HepG2 (cell line): ENCODE data around the gene TIGAR. TPM values are rescaled to one million over a fixed set of nuclear protein-coding genes. Genes with fewer than 3 reads are reported as not detected.
A peak's percentile ranks its signal among the peaks of the same experiment; 100 is the strongest.

Source experiments
- ATAC-seq: fragments of 200-7000 bp; cut with Tn5 transposase; 3 replicates; pipeline ENCODE4 v1.9.1; 2020; ENCODE audit warnings: mild to moderate bottlenecking, moderate library complexity
- BruUV-seq: library from RNA; stranded (reverse); fragments of 400-500 nt; replicated peaks from 2 replicates; lab custom pipeline; 2021; lab: Mats Ljungman, UMichigan
- CTCF ChIA-PET: fragments of 300-600 bp; formaldehyde crosslinking; extraction: SDS; loops from one replicate; lab custom pipeline; 2021; ENCODE audit warnings: low total read pairs, inconsistent platforms, low intra/inter-chr PET ratio; lab: Yijun Ruan, JAX
- POLR2A ChIA-PET: fragments of 350-600 bp; sonication (Branson Sonifier 250); formaldehyde crosslinking; loops from one replicate; lab custom pipeline; 2020; ENCODE audit warnings: antibody characterized with exemption, inconsistent platforms; lab: Yijun Ruan, JAX
- DNase-seq: peaks from one replicate; pipeline ENCODE4 v3.0.0-alpha.2; 2015; ENCODE audit warnings: low spot score
- FAIRE-seq: peaks from 3 replicates; lab custom pipeline; 2011; peaks lifted over from hg19 to GRCh38; lab: Jason Lieb, UNC
- H2AFZ ChIP-seq: one replicate; pipeline ENCODE4 v1.6.1; 2011; ENCODE audit warnings: low read length, inconsistent platforms
- H3K27ac ChIP-seq: fragments of 300-600 bp; 3 replicates; pipeline ENCODE4 v1.8.0; 2011; ENCODE audit warnings: mixed run types, mild to moderate bottlenecking, mixed read lengths, low read length, inconsistent platforms; ENCODE audit not compliant: insufficient read depth; ENCODE audit errors: extremely low read length
- H3K27me3 ChIP-seq, 2 experiments: fragments of 200-600 bp in 1 of 2; 2 replicates in 1 of 2; 3 replicates in 1 of 2; pipeline versions ENCODE4 v1.6.0 to v1.8.0; 2011; ENCODE audit warnings: low read length in 2 of 2, mild to moderate bottlenecking in 2 of 2, moderate library complexity in 2 of 2, inconsistent platforms in 1 of 2; ENCODE audit not compliant: insufficient read depth in 2 of 2, control insufficient read depth in 1 of 2
- H3K36me3 ChIP-seq, 2 experiments: fragments of 200-600 bp in 1 of 2; replicated peaks in 1 of 2; 2 replicates in 1 of 2; 3 replicates in 1 of 2; pipeline versions ENCODE4 v1.5.1 to v1.8.0; 2011; ENCODE audit warnings: low read length in 2 of 2, inconsistent platforms in 1 of 2; ENCODE audit not compliant: insufficient read depth in 2 of 2, control insufficient read depth in 1 of 2
- H3K4me1 ChIP-seq: 2 replicates; pipeline ENCODE4 v1.5.1; 2012; ENCODE audit warnings: low read length, inconsistent platforms; ENCODE audit not compliant: insufficient read depth
- H3K4me2 ChIP-seq: 2 replicates; pipeline ENCODE4 v1.6.0; 2011; ENCODE audit warnings: low read depth, low read length, inconsistent platforms
- H3K4me3 ChIP-seq, 3 experiments: fragments of 200-600 bp in 1 of 3; sonication (generic), shearing (Covaris generic) in 1 of 3; replicated peaks in 1 of 3; 2 replicates each; pipeline ENCODE4 v1.5.1; 2011 to 2016; ENCODE audit warnings: low read length in 3 of 3, inconsistent platforms in 2 of 3, low read depth in 2 of 3, mild to moderate bottlenecking in 2 of 3, control low read depth in 1 of 3, mixed read lengths in 1 of 3; ENCODE audit not compliant: insufficient read depth in 1 of 3
- H3K79me2 ChIP-seq: one replicate; pipeline ENCODE4 v1.6.1; 2011; ENCODE audit warnings: low read length, inconsistent platforms; ENCODE audit not compliant: insufficient read depth
- H3K9ac ChIP-seq: 2 replicates; pipeline ENCODE4 v1.6.0; 2011; ENCODE audit warnings: mild to moderate bottlenecking, low read depth, low read length, inconsistent platforms; ENCODE audit not compliant: insufficient read depth
- H3K9me3 ChIP-seq: 2 replicates; pipeline ENCODE4 v1.5.1; 2012; ENCODE audit warnings: mild to moderate bottlenecking, low read length
- H4K20me1 ChIP-seq: 2 replicates; pipeline ENCODE4 v1.6.0; 2011; ENCODE audit warnings: inconsistent platforms, mild to moderate bottlenecking, low read length, moderate library complexity; ENCODE audit not compliant: insufficient read depth
- LCORL ChIP-seq, 2 experiments: fragments of 450-650 bp in 1 of 2; sonication (generic) in 1 of 2; formaldehyde crosslinking in 1 of 2; IDR thresholded peaks; 2 replicates each; pipeline versions ENCODE4 v1.5.0 to v1.6.1; 2017 to 2020; ENCODE audit warnings: antibody characterized with exemption in 1 of 2, missing genetic modification reagents in 1 of 2
- NONO ChIP-seq, 2 experiments: fragments of 450-650 bp in 1 of 2; sonication (generic) in 1 of 2; formaldehyde crosslinking in 1 of 2; IDR thresholded peaks in 1 of 2; conservative IDR thresholded peaks in 1 of 2; 2 replicates each; pipeline versions ENCODE4 v1.6.1 to v1.8.0; 2017 to 2022; ENCODE audit warnings: mild to moderate bottlenecking in 1 of 2, missing genetic modification reagents in 1 of 2, moderate library complexity in 1 of 2
- RFXANK ChIP-seq: IDR thresholded peaks from 2 replicates; pipeline ENCODE4 v1.6.1; 2016
- SKI ChIP-seq: fragments of 450-650 bp; IDR thresholded peaks from one replicate; pipeline ENCODE4 v1.6.1; 2018; ENCODE audit warnings: mild to moderate bottlenecking; ENCODE audit not compliant: partially characterized antibody
- STAT5B ChIP-seq: sonication (generic); formaldehyde crosslinking; IDR thresholded peaks from 2 replicates; pipeline ENCODE4 v1.4.0; 2020; ENCODE audit warnings: missing genetic modification reagents
- U2AF2 ChIP-seq: fragments of 200-400 bp; formaldehyde crosslinking; IDR thresholded peaks from 2 replicates; pipeline ENCODE4 v1.6.1; 2017; ENCODE audit warnings: low read depth, mild to moderate bottlenecking, low read length
- ZNF232 ChIP-seq: sonication (generic); formaldehyde crosslinking; IDR thresholded peaks from 2 replicates; pipeline ENCODE4 v1.4.0; 2020; ENCODE audit warnings: missing genetic modification reagents, borderline replicate concordance
- ZNF33A ChIP-seq: sonication (generic); formaldehyde crosslinking; IDR thresholded peaks from 2 replicates; pipeline ENCODE4 v1.5.1; 2020; ENCODE audit warnings: missing genetic modification reagents, mild to moderate bottlenecking, moderate library complexity, borderline replicate concordance
- WGBS: methylation state at CpG from one replicate; pipeline ENCODE4 v1.1.6; 2017; ENCODE audit warnings: low lambda C conversion rate; 5-methylcytosine and 5-hydroxymethylcytosine counted together
- in situ Hi-C: cut with HindIII; loops from 2 replicates; pipeline ENCODE4 v1.10.0; 2017; ENCODE audit warnings: low pct_unique_long_range_greater_than_20kb; ENCODE audit not compliant: extremely low pct_ligation_motif_present
- intact Hi-C: fragments of 100-400 bp; cut with micrococcal nuclease; formaldehyde crosslinking; loops from one replicate; pipeline ENCODE4 v1.10.0; 2022; ENCODE audit not compliant: unreplicated experiment
- polyA plus RNA-seq, 8 experiments: library from polyadenylated mRNA; depleted of rRNA in 3 of 8; stranded (reverse) in 7 of 8; unstranded in 1 of 8; fragments of >200 nt; fragmentation: Illumina TruSeq in 4 of 8; extraction: Trizol in 4 of 8; gene quantifications; 2 replicates each; pipeline versions ENCODE4 v1.2.1 to v1.2.3, GENCODE V29; 2011 to 2016; ENCODE audit warnings: low read depth in 4 of 8, missing spikeins in 1 of 8, mixed read lengths in 1 of 8; ENCODE audit not compliant: insufficient read depth in 1 of 8
- total RNA-seq, 5 experiments: library from RNA; depleted of rRNA; stranded (reverse); fragments of >200 nt; fragmentation: Illumina TruSeq; extraction: Trizol; gene quantifications; 2 replicates each; pipeline ENCODE4 v1.2.3, GENCODE V29; 2016; ENCODE audit warnings: low read depth in 1 of 5
- TF ChIP-seq, protein P1 (sequence below): sonication (generic); formaldehyde crosslinking; IDR thresholded peaks from 2 replicates; pipeline ENCODE4 v1.8.1; 2022; ENCODE audit warnings: mild to moderate bottlenecking, missing genetic modification reagents
- TF ChIP-seq, protein P2 (sequence below), 2 experiments: sonication (generic) in 1 of 2; formaldehyde crosslinking in 1 of 2; IDR thresholded peaks; 2 replicates each; pipeline versions ENCODE4 v1.5.1 to v1.6.1; 2011 to 2020; ENCODE audit warnings: borderline replicate concordance in 1 of 2, low read depth in 1 of 2, low read length in 1 of 2, mild to moderate bottlenecking in 1 of 2, missing genetic modification reagents in 1 of 2, moderate library complexity in 1 of 2
- TF ChIP-seq, protein P3 (sequence below): sonication (generic); formaldehyde crosslinking; IDR thresholded peaks from 2 replicates; pipeline ENCODE4 v1.5.0; 2020; ENCODE audit warnings: mild to moderate bottlenecking, missing genetic modification reagents, borderline replicate concordance

The TIGAR gene
- total and polyA plus RNA-seq, 2 of the 13 experiments (the other 11 are each of a cell fraction or from before 2014, with no cell fraction given) = 2.6 to 21.8 TPM

DNA sequence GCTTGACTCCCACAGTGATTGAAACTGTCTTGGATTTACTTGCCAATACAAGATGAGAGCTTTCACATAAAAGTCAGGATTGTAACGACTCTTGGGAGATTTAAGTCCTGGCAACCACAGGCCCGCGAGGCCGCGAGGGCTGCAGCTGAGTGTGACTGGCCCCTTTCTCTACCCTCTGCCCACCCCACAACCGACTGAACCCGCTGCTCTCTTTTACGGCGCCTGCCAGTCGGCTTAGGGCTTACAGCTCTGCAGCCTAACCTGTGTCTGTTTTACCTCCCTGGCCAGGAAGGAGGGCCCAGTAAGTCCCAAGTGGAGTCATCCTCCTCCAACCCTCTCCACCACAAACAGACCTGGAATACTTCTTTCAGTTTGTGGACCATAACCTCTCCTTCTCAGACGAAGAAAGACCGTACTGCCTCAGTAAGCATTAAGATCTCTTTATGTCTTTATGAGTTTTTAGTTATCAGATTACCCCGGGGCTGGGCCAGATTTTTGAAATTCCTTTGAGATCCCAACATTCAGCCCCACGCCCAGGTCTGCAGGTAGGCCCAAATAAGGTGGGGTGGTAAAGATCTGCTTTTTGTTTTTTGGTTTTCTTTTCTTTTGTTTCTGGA, 12.6 kb upstream of the TIGAR start:
- Histone ChIP-seq H3K9ac (no peak overlapping the region), H3K27ac (no peak overlapping the region), H3K79me2 (no peaks in the 10 kb centered on the region), H3K4me2 (peak overlapping the region; percentile 78), H3K27me3 (peaks cover 0 to 39% of the 10 kb centered on the region in 2 experiments; a peak in 3 of 5 replicates), H3K36me3 (no peaks in the 10 kb centered on the region), H2AFZ (no peak overlapping the region), H4K20me1 (no peaks in the 10 kb centered on the region), H3K4me3 (peak overlapping the region in 2 of 3 experiments; percentile 43 to 67; a peak in 3 of 6 replicates), H3K4me1 (peaks cover 27% of the 10 kb centered on the region), H3K9me3 (no peaks in the 10 kb centered on the region)
- BruUV-seq = no TSS peak
- no peak for TF ChIP-seq ZNF232 (CRISPR knock-in tag)
- no peak for TF ChIP-seq LCORL (IDR thresholded peaks at IDR 0.05)
- no peak for TF ChIP-seq LCORL (CRISPR knock-in tag; IDR thresholded peaks at IDR 0.05)
- TF ChIP-seq SKI = no peak
- TF ChIP-seq NONO (IDR thresholded peaks at IDR 0.05) = no peak
- TF ChIP-seq NONO (CRISPR knock-in tag; conservative IDR thresholded peaks at IDR 0.05) = no peak
- no peak for TF ChIP-seq U2AF2
- no peak for TF ChIP-seq STAT5B (CRISPR knock-in tag)
- ChIA-PET CTCF (interaction anchor here (0.8 to 1.4 kb wide), 3 partner anchors 9 to 219 kb away, joined by 3 to 5 read pairs (median 3); no protein-coding TSS in a partner anchor), POLR2A (no interaction called here)
- FAIRE-seq (no peak), DNase-seq (no peak), ATAC-seq (peak; percentile 35)
- in situ Hi-C loops (loop anchor here (10.0 kb wide), 2 partner anchors 106 to 226 kb away; partner anchors contain the start of gene RAD51AP1), intact Hi-C loops (loop anchor here (5.0 kb wide), 1 partner anchor 219 kb away; no protein-coding TSS in a partner anchor)
- WGBS = 27% methylated on average over 7 of the region's 14 CpGs

DNA sequence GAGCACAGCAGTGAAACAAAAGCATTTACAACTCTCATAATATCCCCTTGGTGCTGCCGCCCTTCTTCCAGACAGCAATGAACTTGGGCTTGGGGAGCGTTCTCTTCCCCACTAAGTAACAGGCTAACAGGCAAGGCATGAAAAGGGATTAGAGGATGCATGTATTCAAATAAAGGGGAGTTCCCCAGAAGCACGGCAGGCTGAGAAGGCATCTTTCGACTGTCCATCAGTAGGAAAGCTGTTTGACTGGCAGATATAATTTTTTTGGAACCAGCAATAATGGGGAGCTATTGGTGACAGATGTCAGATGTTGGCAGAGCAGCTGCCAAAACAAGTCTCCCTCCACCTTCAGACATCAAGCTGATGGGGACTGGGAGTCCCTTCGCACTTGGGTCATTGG, 9.2 kb upstream of the TIGAR start:
- intact Hi-C loops = no loop called here
- DNase-seq (no peak), FAIRE-seq (no peak), ATAC-seq (no peak)
- no peaks in the 10 kb centered on the region for H3K79me2 ChIP-seq
- no peak overlapping the region for H2AFZ ChIP-seq
- H3K36me3 ChIP-seq = no peaks in the 10 kb centered on the region
- H3K4me1 ChIP-seq = peaks cover 15% of the 10 kb centered on the region
- no TSS peak for BruUV-seq
- no peak overlapping the region for H3K4me2 ChIP-seq
- H3K27me3 ChIP-seq = peaks cover 0 to 39% of the 10 kb centered on the region in 2 experiments; a peak in 3 of 5 replicates
- ChIA-PET POLR2A (no interaction called here), CTCF (no interaction called here)
- H3K9me3 ChIP-seq = no peaks in the 10 kb centered on the region
- no peak overlapping the region for H3K9ac ChIP-seq
- no peak overlapping the region for H3K27ac ChIP-seq
- H3K4me3 ChIP-seq = no peak overlapping the region
- no peaks in the 10 kb centered on the region for H4K20me1 ChIP-seq
- WGBS = 17% methylated on average over 5 of the region's 5 CpGs
- in situ Hi-C loops = no loop called here
- TF ChIP-seq ZNF33A (CRISPR knock-in tag) = no peak
- no peak for TF ChIP-seq RFXANK (CRISPR knock-in tag)
- TF ChIP-seq, protein P1, sequence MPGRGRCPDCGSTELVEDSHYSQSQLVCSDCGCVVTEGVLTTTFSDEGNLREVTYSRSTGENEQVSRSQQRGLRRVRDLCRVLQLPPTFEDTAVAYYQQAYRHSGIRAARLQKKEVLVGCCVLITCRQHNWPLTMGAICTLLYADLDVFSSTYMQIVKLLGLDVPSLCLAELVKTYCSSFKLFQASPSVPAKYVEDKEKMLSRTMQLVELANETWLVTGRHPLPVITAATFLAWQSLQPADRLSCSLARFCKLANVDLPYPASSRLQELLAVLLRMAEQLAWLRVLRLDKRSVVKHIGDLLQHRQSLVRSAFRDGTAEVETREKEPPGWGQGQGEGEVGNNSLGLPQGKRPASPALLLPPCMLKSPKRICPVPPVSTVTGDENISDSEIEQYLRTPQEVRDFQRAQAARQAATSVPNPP (CRISPR knock-in tag) = no peak
- TF ChIP-seq, protein P2, sequence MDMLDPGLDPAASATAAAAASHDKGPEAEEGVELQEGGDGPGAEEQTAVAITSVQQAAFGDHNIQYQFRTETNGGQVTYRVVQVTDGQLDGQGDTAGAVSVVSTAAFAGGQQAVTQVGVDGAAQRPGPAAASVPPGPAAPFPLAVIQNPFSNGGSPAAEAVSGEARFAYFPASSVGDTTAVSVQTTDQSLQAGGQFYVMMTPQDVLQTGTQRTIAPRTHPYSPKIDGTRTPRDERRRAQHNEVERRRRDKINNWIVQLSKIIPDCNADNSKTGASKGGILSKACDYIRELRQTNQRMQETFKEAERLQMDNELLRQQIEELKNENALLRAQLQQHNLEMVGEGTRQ (IDR thresholded peaks at IDR 0.05; ENCODE audit: low read depth, low read length) = no peak
- TF ChIP-seq, protein P2 (CRISPR knock-in tag; IDR thresholded peaks at IDR 0.05; ENCODE audit: borderline replicate concordance) = no peak
- TF ChIP-seq, protein P3, sequence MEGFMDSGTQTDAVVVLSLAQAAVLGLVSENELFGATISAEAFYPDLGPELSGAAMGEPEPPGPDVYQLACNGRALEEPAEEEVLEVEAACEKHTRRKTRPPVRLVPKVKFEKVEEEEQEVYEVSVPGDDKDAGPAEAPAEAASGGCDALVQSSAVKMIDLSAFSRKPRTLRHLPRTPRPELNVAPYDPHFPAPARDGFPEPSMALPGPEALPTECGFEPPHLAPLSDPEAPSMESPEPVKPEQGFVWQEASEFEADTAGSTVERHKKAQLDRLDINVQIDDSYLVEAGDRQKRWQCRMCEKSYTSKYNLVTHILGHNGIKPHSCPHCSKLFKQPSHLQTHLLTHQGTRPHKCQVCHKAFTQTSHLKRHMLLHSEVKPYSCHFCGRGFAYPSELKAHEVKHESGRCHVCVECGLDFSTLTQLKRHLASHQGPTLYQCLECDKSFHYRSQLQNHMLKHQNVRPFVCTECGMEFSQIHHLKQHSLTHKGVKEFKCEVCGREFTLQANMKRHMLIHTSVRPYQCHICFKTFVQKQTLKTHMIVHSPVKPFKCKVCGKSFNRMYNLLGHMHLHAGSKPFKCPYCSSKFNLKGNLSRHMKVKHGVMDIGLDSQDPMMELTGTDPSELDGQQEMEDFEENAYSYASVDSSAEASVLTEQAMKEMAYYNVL (CRISPR knock-in tag) = no peak
